AG04449 (cell line): Measurements from ENCODE around the gene RNF14.

ENCODE experiments used
- CTCF ChIA-PET: fragments of 350-600 bp; formaldehyde crosslinking; extraction: SDS; loops from one replicate; lab custom pipeline; 2021; ENCODE audit warnings: antibody characterized with exemption; lab: Yijun Ruan, JAX
- POLR2A ChIA-PET: fragments of 400-600, 350-600 bp; formaldehyde crosslinking; extraction: SDS; loops from one replicate; lab custom pipeline; 2020; ENCODE audit warnings: antibody characterized with exemption, inconsistent platforms; lab: Yijun Ruan, JAX
- DNase-seq: peaks from one replicate; pipeline ENCODE4 v3.0.0-alpha.2; 2010; ENCODE audit warnings: low read depth, low spot score
- H3K4me3 ChIP-seq: 2 replicates; pipeline ENCODE4 v1.5.1; 2011; ENCODE audit warnings: low read depth, mild to moderate bottlenecking, control low read depth, low read length
- CTCF ChIP-seq: IDR thresholded peaks from one replicate; pipeline ENCODE4 v1.5.1; 2011; ENCODE audit warnings: mild to moderate bottlenecking, moderate library complexity, low read length, control low read depth, inconsistent platforms; ENCODE audit not compliant: insufficient read depth; ENCODE audit errors: missing control alignments

Gene RNF14

GRCh38 chr5:141926434-141926833 is 42.5 kb upstream of the RNF14 start:
- no peak for DNase-seq
- CTCF ChIA-PET: interaction anchor here (1.0 to 1.4 kb wide), 2 partner anchors 34 to 43 kb away, joined by 3 to 11 read pairs; partner anchors contain the start of gene RNF14
- TF ChIP-seq CTCF: no peak
- H3K4me3 ChIP-seq: no peak overlapping the region
- POLR2A ChIA-PET: no interaction called here

GRCh38 chr5:141928051-141928450 is 40.9 kb upstream of the RNF14 start:
- ChIA-PET CTCF (no interaction called here), POLR2A (no interaction called here)
- TF ChIP-seq CTCF: no peak
- no peak for DNase-seq
- no peak overlapping the region for H3K4me3 ChIP-seq

- POLR2A ChIA-PET: no interaction called here
- no peak for DNase-seq
- no peak overlapping the region for H3K4me3 ChIP-seq
- CTCF ChIA-PET: interaction anchor here (0.8 to 3.1 kb wide), 4 partner anchors 11 to 50 kb away, joined by 3 to 13 read pairs (median 4); no protein-coding TSS in a partner anchor
- no peak for TF ChIP-seq CTCF
Observed at GRCh38 chr5:141929398-141930058, 39.4 kb upstream of the RNF14 start.

- no peak overlapping the region for H3K4me3 ChIP-seq
- no peak for DNase-seq
- CTCF ChIA-PET: interaction anchor here (2.4 to 3.1 kb wide), 2 partner anchors 9 to 30 kb away, joined by 9 to 13 read pairs; no protein-coding TSS in a partner anchor
- no peak for TF ChIP-seq CTCF
- POLR2A ChIA-PET: no interaction called here
Observed at GRCh38 chr5:141931694-141932093, 37.2 kb upstream of the RNF14 start.

GRCh38 chr5:141933151-141933550 is 35.8 kb upstream of the RNF14 start:
- ChIA-PET POLR2A (interaction anchor here (1.5 kb wide), 1 partner anchor 11 kb away, joined by 3 read pairs; no protein-coding TSS in a partner anchor), CTCF (interaction anchor here (0.9 to 1.9 kb wide), 2 partner anchors 15 to 28 kb away, joined by 3 to 7 read pairs; no protein-coding TSS in a partner anchor)
- DNase-seq: no peak
- no peak overlapping the region for H3K4me3 ChIP-seq
- no peak for TF ChIP-seq CTCF

- no peak for DNase-seq
- ChIA-PET CTCF (interaction anchor here (0.9 to 1.9 kb wide), 4 partner anchors 14 to 55 kb away, joined by 3 to 7 read pairs (median 4); no protein-coding TSS in a partner anchor), POLR2A (interaction anchor here (1.5 kb wide), 1 partner anchor 10 kb away, joined by 3 read pairs; no protein-coding TSS in a partner anchor)
- no peak for TF ChIP-seq CTCF
- H3K4me3 ChIP-seq: no peak overlapping the region
Observed at GRCh38 chr5:141934099-141934844, 34.6 kb upstream of the RNF14 start.
